Endothelial cell of umbilical vein (primary cell): ENCODE measurements around the gene TANGO2. TPM values are rescaled to one million over a fixed set of nuclear protein-coding genes. Genes with fewer than 3 reads are reported as not detected.
A peak's percentile ranks its signal among the peaks of the same experiment; 100 is the strongest.

Experiments
- BruUV-seq: library from RNA; stranded (reverse); fragments of 400-500 nt; replicated peaks from 2 replicates; lab custom pipeline; 2021; lab: Mats Ljungman, UMichigan
- CTCF ChIA-PET: fragments of 300-600, 350-600 bp; sonication (Branson Sonifier 250); formaldehyde crosslinking; loops from one replicate; lab custom pipeline; 2021; ENCODE audit warnings: antibody characterized with exemption, inconsistent platforms; lab: Charles Lee
- POLR2A ChIA-PET: fragments of 300-600, 350-600 bp; sonication (Branson Sonifier 250); formaldehyde crosslinking; loops from one replicate; lab custom pipeline; 2021; ENCODE audit warnings: antibody characterized with exemption, inconsistent platforms; lab: Charles Lee
- DNase-seq: peaks from one replicate; pipeline ENCODE4 v3.0.0-alpha.2; 2011; ENCODE audit warnings: low read depth, low spot score
- FAIRE-seq: peaks from 2 replicates; lab custom pipeline; 2011; peaks lifted over from hg19 to GRCh38; lab: Jason Lieb, UNC
- H2AFZ ChIP-seq: 2 replicates; pipeline ENCODE4 v1.6.0; 2012; ENCODE audit warnings: low read depth, low read length, control low read depth, inconsistent platforms
- H3K27ac ChIP-seq: 2 replicates; pipeline ENCODE4 v1.5.1; 2011; ENCODE audit warnings: low read depth, mild to moderate bottlenecking, control low read depth, low read length, moderate library complexity; ENCODE audit not compliant: insufficient read depth
- H3K27me3 ChIP-seq, 2 experiments: 2 replicates each; pipeline versions ENCODE4 v1.6.0 to v1.6.1; 2011; ENCODE audit warnings: low read length in 2 of 2, mixed read lengths in 1 of 2; ENCODE audit not compliant: control insufficient read depth in 2 of 2, insufficient read depth in 2 of 2
- H3K36me3 ChIP-seq, 2 experiments: 2 replicates in 1 of 2; 3 replicates in 1 of 2; pipeline ENCODE4 v1.5.1; 2011; ENCODE audit warnings: low read length in 2 of 2, mild to moderate bottlenecking in 1 of 2, moderate library complexity in 1 of 2; ENCODE audit not compliant: control insufficient read depth in 2 of 2, insufficient read depth in 2 of 2; ENCODE audit errors: extremely low read depth in 1 of 2
- H3K4me1 ChIP-seq: 3 replicates; pipeline ENCODE4 v1.5.1; 2011; ENCODE audit warnings: mild to moderate bottlenecking, low read length; ENCODE audit not compliant: control insufficient read depth, insufficient read depth; ENCODE audit errors: extremely low read depth
- H3K4me2 ChIP-seq: 2 replicates; pipeline ENCODE4 v1.6.1; 2011; ENCODE audit warnings: low read length, control low read depth, mixed read lengths; ENCODE audit not compliant: insufficient read depth
- H3K4me3 ChIP-seq, 3 experiments: fragments of 200-600 bp in 1 of 3; sonication (generic), shearing (Covaris generic) in 1 of 3; replicated peaks in 1 of 3; 2 replicates each; pipeline ENCODE4 v1.5.1; 2011 to 2016; ENCODE audit warnings: control low read depth in 3 of 3, low read length in 3 of 3, mild to moderate bottlenecking in 2 of 3, inconsistent platforms in 1 of 3, low read depth in 1 of 3, moderate library complexity in 1 of 3; ENCODE audit not compliant: insufficient read depth in 1 of 3
- H3K79me2 ChIP-seq: 2 replicates; pipeline ENCODE4 v1.6.0; 2012; ENCODE audit warnings: low read length, inconsistent platforms; ENCODE audit not compliant: control insufficient read depth, insufficient read depth
- H3K9ac ChIP-seq: replicated peaks from 2 replicates; pipeline ENCODE3; 2011; ENCODE audit warnings: low read length, control low read depth; ENCODE audit not compliant: insufficient read depth; ENCODE audit errors: extremely low read depth
- H3K9me1 ChIP-seq: replicated peaks from 3 replicates; pipeline ENCODE4 v1.6.0; 2011; ENCODE audit warnings: mild to moderate bottlenecking, low read length; ENCODE audit not compliant: control insufficient read depth, insufficient read depth; ENCODE audit errors: extremely low read depth
- H3K9me3 ChIP-seq: replicated peaks from 2 replicates; pipeline ENCODE4 v1.5.1; 2012; ENCODE audit warnings: low read length, inconsistent platforms; ENCODE audit not compliant: control insufficient read depth, insufficient read depth
- H4K20me1 ChIP-seq: replicated peaks from 2 replicates; pipeline ENCODE3; 2011; ENCODE audit warnings: mild to moderate bottlenecking, low read length; ENCODE audit not compliant: control insufficient read depth, insufficient read depth; ENCODE audit errors: extremely low read depth
- CTCF ChIP-seq, 2 donors: IDR thresholded peaks; 1 replicate in 1 of 2; 2 replicates in 1 of 2; pipeline ENCODE4 v1.5.1; 2011; ENCODE audit warnings: low read length in 2 of 2, mild to moderate bottlenecking in 2 of 2, moderate library complexity in 2 of 2, control low read depth in 1 of 2, inconsistent platforms in 1 of 2, low read depth in 1 of 2; ENCODE audit not compliant: insufficient read depth in 1 of 2; ENCODE audit errors: extremely low read depth in 1 of 2
- EZH2 ChIP-seq: IDR thresholded peaks from 2 replicates; pipeline ENCODE4 v1.6.1; 2012; ENCODE audit warnings: borderline replicate concordance, low read depth, mild to moderate bottlenecking, moderate library complexity, low read length, inconsistent platforms; ENCODE audit not compliant: severe bottlenecking
- FOS ChIP-seq: IDR thresholded peaks from 2 replicates; pipeline ENCODE4 v1.6.1; 2011; ENCODE audit warnings: mild to moderate bottlenecking, low read length, moderate library complexity, borderline replicate concordance; ENCODE audit not compliant: insufficient read depth
- GATA2 ChIP-seq: IDR thresholded peaks from 2 replicates; pipeline ENCODE4 v1.7.0; 2011; ENCODE audit warnings: low read depth, mild to moderate bottlenecking, moderate library complexity, mixed read lengths, low read length; ENCODE audit not compliant: insufficient read length, insufficient read depth
- JUN ChIP-seq: IDR thresholded peaks from 2 replicates; pipeline ENCODE4 v1.6.1; 2011; ENCODE audit warnings: borderline replicate concordance, low read depth; ENCODE audit not compliant: insufficient read length, insufficient read depth
- MAX ChIP-seq: IDR thresholded peaks from 2 replicates; pipeline ENCODE4 v1.6.1; 2011; ENCODE audit not compliant: insufficient read depth, insufficient read length
- MYC ChIP-seq: IDR thresholded peaks from one replicate; pipeline ENCODE4 v1.6.1; 2011; ENCODE audit warnings: mild to moderate bottlenecking, low read depth, low read length
- POLR2A ChIP-seq: IDR thresholded peaks from 2 replicates; pipeline ENCODE4 v1.6.1; 2012; ENCODE audit warnings: low read depth, mild to moderate bottlenecking, control low read depth, low read length
- POLR2AphosphoS5 ChIP-seq: IDR thresholded peaks from 2 replicates; pipeline ENCODE4 v1.6.1; 2012; ENCODE audit warnings: low read depth, mild to moderate bottlenecking, control low read depth, low read length, moderate library complexity; ENCODE audit not compliant: insufficient read depth
- dilution Hi-C: fragments of 300-500 bp; cut with MboI; formaldehyde crosslinking; loops from one replicate; pipeline ENCODE4 v1.15.0; 2019; ENCODE audit warnings: low sequenced_read_pairs; ENCODE audit not compliant: extremely low pct_ligation_motif_present
- intact Hi-C: fragments of 100-400 bp; cut with micrococcal nuclease; formaldehyde crosslinking; loops from one replicate; pipeline ENCODE4 v1.10.0; 2022
- polyA plus RNA-seq, 4 experiments: library from polyadenylated mRNA; depleted of rRNA in 3 of 4; stranded (reverse) in 3 of 4; unstranded in 1 of 4; fragments of >200 nt; gene quantifications; 2 replicates each; pipeline versions ENCODE4 v1.2.1 to v1.2.3, GENCODE V29; 2011 to 2012; ENCODE audit warnings: missing spikeins in 1 of 4
- total RNA-seq: library from RNA; stranded (reverse); gene quantifications from 2 replicates; pipeline ENCODE4 v1.2.3, GENCODE V29; 2021

The TANGO2 gene
- total and polyA plus RNA-seq, 2 donors (not counting 3 experiments of a cell fraction or from before 2014, with no cell fraction given): 40.0 to 49.3 TPM

GRCh38 chr22:19971276-19972124 is 49.4 kb upstream of the TANGO2 start:
- dilution Hi-C loops (no loop called here), intact Hi-C loops (no loop called here)
- Histone ChIP-seq H3K9me1 (no peaks in the 10 kb centered on the region), H3K27me3 (no peaks in the 10 kb centered on the region), H3K79me2 (no peaks in the 10 kb centered on the region), H3K9me3 (no peaks in the 10 kb centered on the region), H3K27ac (no peak overlapping the region), H3K4me2 (no peak overlapping the region), H4K20me1 (no peaks in the 10 kb centered on the region), H3K9ac (no peak overlapping the region), H3K4me3 (no peak overlapping the region), H2AFZ (no peak overlapping the region), H3K4me1 (peaks cover 33% of the 10 kb centered on the region), H3K36me3 (peaks cover 14 to 53% of the 10 kb centered on the region in 2 experiments)
- no peak for DNase-seq
- no peak for TF ChIP-seq FOS
- TF ChIP-seq MAX: no peak
- peak; percentile 7 for TF ChIP-seq POLR2AphosphoS5
- TF ChIP-seq POLR2A: peak; percentile 48
- no peak for TF ChIP-seq MYC
- no peak for TF ChIP-seq JUN
- ChIA-PET POLR2A (interaction anchor here (1.1 kb wide), 1 partner anchor 42 kb away, joined by 4 read pairs; no protein-coding TSS in a partner anchor), CTCF (interaction anchor here (0.8 to 12.2 kb wide), 4 partner anchors 13 to 110 kb away, joined by 3 to 304 read pairs (median 4); no protein-coding TSS in a partner anchor)
- no peak for FAIRE-seq
- BruUV-seq: no TSS peak

- Histone ChIP-seq H3K36me3 (peaks cover 14 to 51% of the 10 kb centered on the region in 2 experiments), H3K27me3 (no peaks in the 10 kb centered on the region), H3K79me2 (no peaks in the 10 kb centered on the region), H3K4me3 (no peak overlapping the region), H4K20me1 (no peaks in the 10 kb centered on the region), H3K27ac (no peak overlapping the region), H3K4me2 (no peak overlapping the region), H3K9me3 (no peaks in the 10 kb centered on the region), H2AFZ (no peak overlapping the region), H3K4me1 (peaks cover 25% of the 10 kb centered on the region), H3K9me1 (no peaks in the 10 kb centered on the region), H3K9ac (no peak overlapping the region)
- POLR2A ChIA-PET: interaction anchor here (1.1 kb wide), 1 partner anchor 41 kb away, joined by 4 read pairs; no protein-coding TSS in a partner anchor
- CTCF ChIA-PET: interaction anchor here (0.8 to 12.2 kb wide), 3 partner anchors 29 to 51 kb away, joined by 3 to 304 read pairs (median 3); no protein-coding TSS in a partner anchor
- FAIRE-seq: no peak
- intact Hi-C loops: no loop called here
- BruUV-seq: no TSS peak
- dilution Hi-C loops: no loop called here
- no peak for DNase-seq
- no peak for TF ChIP-seq EZH2
- no peak for TF ChIP-seq CTCF (IDR thresholded peaks at IDR 0.05; ENCODE audit: extremely low read depth in 1 of 2, insufficient read depth in 1 of 2, low read depth in 1 of 2, low read length in 2 of 2)
- no peak for TF ChIP-seq POLR2A
- no peak for TF ChIP-seq FOS
- no peak for TF ChIP-seq MYC
- no peak for TF ChIP-seq GATA2
- no peak for TF ChIP-seq JUN
- TF ChIP-seq POLR2AphosphoS5: no peak
Observed at GRCh38 chr22:19972251-19972650, 48.7 kb upstream of the TANGO2 start.
